SU-DHL-6 (cell line): ENCODE results near the gene PPP4R1.

Experiments
- EZH2phosphoT487 ChIP-seq: fragments of 200-600 bp; sonication (generic), shearing (Covaris generic); conservative IDR thresholded peaks from 2 replicates; pipeline ENCODE4 v1.6.1; 2018; ENCODE audit warnings: mild to moderate bottlenecking, antibody characterized with exemption, low read length, moderate library complexity, mixed read lengths
- TF ChIP-seq, protein P1 (sequence below): fragments of 200-600 bp; sonication (generic); IDR thresholded peaks from one replicate; pipeline ENCODE4 v1.5.1; 2017; ENCODE audit warnings: antibody characterized with exemption, mild to moderate bottlenecking, low read length, moderate library complexity; ENCODE audit not compliant: insufficient read depth, poor library complexity, severe bottlenecking

- TF ChIP-seq, protein P1, sequence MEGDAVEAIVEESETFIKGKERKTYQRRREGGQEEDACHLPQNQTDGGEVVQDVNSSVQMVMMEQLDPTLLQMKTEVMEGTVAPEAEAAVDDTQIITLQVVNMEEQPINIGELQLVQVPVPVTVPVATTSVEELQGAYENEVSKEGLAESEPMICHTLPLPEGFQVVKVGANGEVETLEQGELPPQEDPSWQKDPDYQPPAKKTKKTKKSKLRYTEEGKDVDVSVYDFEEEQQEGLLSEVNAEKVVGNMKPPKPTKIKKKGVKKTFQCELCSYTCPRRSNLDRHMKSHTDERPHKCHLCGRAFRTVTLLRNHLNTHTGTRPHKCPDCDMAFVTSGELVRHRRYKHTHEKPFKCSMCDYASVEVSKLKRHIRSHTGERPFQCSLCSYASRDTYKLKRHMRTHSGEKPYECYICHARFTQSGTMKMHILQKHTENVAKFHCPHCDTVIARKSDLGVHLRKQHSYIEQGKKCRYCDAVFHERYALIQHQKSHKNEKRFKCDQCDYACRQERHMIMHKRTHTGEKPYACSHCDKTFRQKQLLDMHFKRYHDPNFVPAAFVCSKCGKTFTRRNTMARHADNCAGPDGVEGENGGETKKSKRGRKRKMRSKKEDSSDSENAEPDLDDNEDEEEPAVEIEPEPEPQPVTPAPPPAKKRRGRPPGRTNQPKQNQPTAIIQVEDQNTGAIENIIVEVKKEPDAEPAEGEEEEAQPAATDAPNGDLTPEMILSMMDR, result no peak
- no peak for TF ChIP-seq EZH2phosphoT487
These were observed 20.5 kb upstream of the PPP4R1 start for GRCh38 chr18:9634856-9635255.
